CD4-positive, alpha-beta T cell treated with Interleukin-2 at 100 ng/mL for 4 hours (primary cell): ENCODE measurements around the gene ENPP4.
"Not testable (repeated sequence)": the region's sequence is repeated elsewhere in the genome, so short reads cannot be mapped to it uniquely, and the experiment has no call there.

Experiments
- DNase-seq: peaks from one replicate; pipeline ENCODE4 v3.0.0-alpha.2; 2020; ENCODE audit warnings: low spot score

Gene ENPP4

GRCh38 chr6:46130666-46131065, 877 bp downstream of the ENPP4 start:
- DNase-seq = no peak

GRCh38 chr6:46131291-46131690, 1.5 kb downstream of the ENPP4 start:
- DNase-seq = not testable (repeated sequence)

- DNase-seq = no peak
Measured at GRCh38 chr6:46134216-46134615, 4.4 kb downstream of the ENPP4 start.

GRCh38 chr6:46135176-46135575, 5.4 kb downstream of the ENPP4 start:
- peak; percentile 14 for DNase-seq

- no peak for DNase-seq
Measured at GRCh38 chr6:46136831-46137230, 7.0 kb downstream of the ENPP4 start.

- no peak for DNase-seq
Measured at GRCh38 chr6:46137387-46137786, 7.6 kb downstream of the ENPP4 start.

GRCh38 chr6:46138281-46138680, 8.5 kb downstream of the ENPP4 start:
- DNase-seq = no peak

- no peak for DNase-seq
Measured at GRCh38 chr6:46144270-46144669, 14.5 kb downstream of the ENPP4 start.

GRCh38 chr6:46149066-46149465, 19.3 kb downstream of the ENPP4 start:
- not testable (repeated sequence) for DNase-seq

- no peak for DNase-seq
Measured at GRCh38 chr6:46156701-46157100, 26.9 kb downstream of the ENPP4 start.

GRCh38 chr6:46159229-46159628, 29.4 kb downstream of the ENPP4 start:
- DNase-seq = no peak

GRCh38 chr6:46160102-46160501, 30.3 kb downstream of the ENPP4 start:
- no peak for DNase-seq

- DNase-seq = peak; percentile 64
Measured at GRCh38 chr6:46170357-46171289, 40.8 kb downstream of the ENPP4 start, which contains the start of gene ENPP5. Gene ENPP5 (minus strand): TSS chr6:46170980. CDS start chr6:46168262, 2,718 bp downstream.

GRCh38 chr6:46172176-46172575, 42.4 kb downstream of the ENPP4 start:
- DNase-seq = no peak

- peak; percentile 17 for DNase-seq
Measured at GRCh38 chr6:46174904-46175303, 45.1 kb downstream of the ENPP4 start.

- DNase-seq = peak; percentile 56
Measured at GRCh38 chr6:46175446-46175845, 45.7 kb downstream of the ENPP4 start.

- no peak for DNase-seq
Measured at GRCh38 chr6:46175976-46176375, 46.2 kb downstream of the ENPP4 start.

- no peak for DNase-seq
Measured at GRCh38 chr6:46184114-46184513, 54.3 kb downstream of the ENPP4 start.

GRCh38 chr6:46186583-46186982, 56.8 kb downstream of the ENPP4 start:
- no peak for DNase-seq

GRCh38 chr6:46189726-46190125, 59.9 kb downstream of the ENPP4 start:
- no peak for DNase-seq

- DNase-seq = no peak
Measured at GRCh38 chr6:46190889-46191288, 61.1 kb downstream of the ENPP4 start.

- DNase-seq = no peak
Measured at GRCh38 chr6:46191961-46192360, 62.2 kb downstream of the ENPP4 start.
